ENCODE data around the gene ELK4. TPM values are rescaled to one million over a fixed set of nuclear protein-coding genes. Genes with fewer than 3 reads are reported as not detected.

ELK4 gene
- total and polyA plus RNA-seq, 2 of the 13 experiments (the other 11 are each of a cell fraction or from before 2014, with no cell fraction given): 8.3 to 13.1 TPM

GRCh38 chr1:205593532-205593931, 38.3 kb downstream of the ELK4 start:
- ATAC-seq: no peak
- Histone ChIP-seq H3K4me3 (replicated peaks in 1 of 3; ENCODE audit: insufficient read depth in 1 of 3, low read depth in 2 of 3, low read length in 3 of 3) (no peak overlapping the region), H3K4me2 (ENCODE audit: low read depth, low read length) (no peak overlapping the region), H3K27ac (ENCODE audit: extremely low read length, insufficient read depth, low read length) (no peak overlapping the region), H3K4me1 (ENCODE audit: insufficient read depth, low read length) (peaks cover 33% of the 10 kb centered on the region), H3K27me3 (ENCODE audit: control insufficient read depth in 1 of 2, insufficient read depth in 2 of 2, low read length in 2 of 2) (0 out of 5 replicates have a peak, but pooled peaks cover 0 to 3% of the 10 kb centered on the region in 2 experiments), H3K79me2 (ENCODE audit: insufficient read depth, low read length) (no peaks in the 10 kb centered on the region), H3K9ac (ENCODE audit: insufficient read depth, low read depth, low read length) (no peak overlapping the region), H3K36me3 (replicated peaks in 1 of 2; ENCODE audit: control insufficient read depth in 1 of 2, insufficient read depth in 2 of 2, low read length in 2 of 2) (0 out of 5 replicates have a peak, but pooled peaks cover 0 to 4% of the 10 kb centered on the region in 2 experiments), H2AFZ (ENCODE audit: low read length) (no peak overlapping the region), H4K20me1 (ENCODE audit: insufficient read depth, low read length) (no peaks in the 10 kb centered on the region), H3K9me3 (ENCODE audit: low read length) (no peaks in the 10 kb centered on the region)
- ChIA-PET POLR2A (interaction anchor here (3.3 kb wide), 1 partner anchor 38 kb away, joined by 14 read pairs; the partner anchor contains the start of gene ELK4), CTCF (ENCODE audit: low intra/inter-chr PET ratio, low total read pairs) (no interaction called here)
- DNase-seq (ENCODE audit: low spot score): no peak
- intact Hi-C loops (cut with micrococcal nuclease; ENCODE audit: unreplicated experiment) (loop anchor here (2.0 kb wide), 1 partner anchor 117 kb away; no protein-coding TSS in a partner anchor), in situ Hi-C loops (cut with HindIII; ENCODE audit: extremely low pct_ligation_motif_present, low pct_unique_long_range_greater_than_20kb) (loop anchor here (5.0 kb wide), 3 partner anchors 39 to 124 kb away; partner anchors contain the start of gene ELK4)
- WGBS (ENCODE audit: low lambda C conversion rate): 94% methylated on average over 4 of the region's 4 CpGs
- no TSS peak for BruUV-seq (replicated peaks)
- TF ChIP-seq RXRA (CRISPR knock-in tag; IDR thresholded peaks at IDR 0.05): no peak
- no peak for TF ChIP-seq TAF1 (CRISPR knock-in tag; IDR thresholded peaks at IDR 0.05)
- TF ChIP-seq ZBTB33 (CRISPR knock-in tag; IDR thresholded peaks at IDR 0.05): no peak
- no peak for TF ChIP-seq HDAC1 (CRISPR knock-in tag; IDR thresholded peaks at IDR 0.05)
- TF ChIP-seq ZNF75D (CRISPR knock-in tag; IDR thresholded peaks at IDR 0.05; ENCODE audit: borderline replicate concordance): no peak
- TF ChIP-seq ZBTB20 (CRISPR knock-in tag; IDR thresholded peaks at IDR 0.05; ENCODE audit: borderline replicate concordance, low read depth): no peak
- TF ChIP-seq ZNF260 (CRISPR knock-in tag; IDR thresholded peaks at IDR 0.05; ENCODE audit: borderline replicate concordance, low read depth): no peak
- TF ChIP-seq CC2D1A (CRISPR knock-in tag; IDR thresholded peaks at IDR 0.05): no peak
- no peak for TF ChIP-seq RAD21 (CRISPR knock-in tag; IDR thresholded peaks at IDR 0.05)
- TF ChIP-seq NBN (conservative IDR thresholded peaks at IDR 0.05): no peak
- no peak for TF ChIP-seq MAFK (conservative IDR thresholded peaks at IDR 0.05 in 1 of 2, IDR thresholded peaks at IDR 0.05 in 1 of 2; ENCODE audit: low read length in 2 of 2)
- TF ChIP-seq ZNF691 (CRISPR knock-in tag; IDR thresholded peaks at IDR 0.05; ENCODE audit: borderline replicate concordance, low read depth): no peak
- TF ChIP-seq IRF9 (CRISPR knock-in tag; IDR thresholded peaks at IDR 0.05; ENCODE audit: borderline replicate concordance): no peak
- no peak for TF ChIP-seq TFDP1 (CRISPR knock-in tag; IDR thresholded peaks at IDR 0.05; ENCODE audit: borderline replicate concordance)
- no peak for TF ChIP-seq MEIS1 (CRISPR knock-in tag; IDR thresholded peaks at IDR 0.05; ENCODE audit: borderline replicate concordance)
- TF ChIP-seq ATF4 (CRISPR knock-in tag; IDR thresholded peaks at IDR 0.05): no peak
- TF ChIP-seq MBNL3 (CRISPR knock-in tag; conservative IDR thresholded peaks at IDR 0.05): no peak
- TF ChIP-seq SSRP1 (CRISPR knock-in tag; IDR thresholded peaks at IDR 0.05): no peak
- FAIRE-seq: no peak
